ENCODE measurements around the gene MICAL2.
"Not testable (repeated sequence)": the region's sequence is repeated elsewhere in the genome, so short reads cannot be mapped to it uniquely, and the experiment has no call there.

MICAL2 gene

DNA sequence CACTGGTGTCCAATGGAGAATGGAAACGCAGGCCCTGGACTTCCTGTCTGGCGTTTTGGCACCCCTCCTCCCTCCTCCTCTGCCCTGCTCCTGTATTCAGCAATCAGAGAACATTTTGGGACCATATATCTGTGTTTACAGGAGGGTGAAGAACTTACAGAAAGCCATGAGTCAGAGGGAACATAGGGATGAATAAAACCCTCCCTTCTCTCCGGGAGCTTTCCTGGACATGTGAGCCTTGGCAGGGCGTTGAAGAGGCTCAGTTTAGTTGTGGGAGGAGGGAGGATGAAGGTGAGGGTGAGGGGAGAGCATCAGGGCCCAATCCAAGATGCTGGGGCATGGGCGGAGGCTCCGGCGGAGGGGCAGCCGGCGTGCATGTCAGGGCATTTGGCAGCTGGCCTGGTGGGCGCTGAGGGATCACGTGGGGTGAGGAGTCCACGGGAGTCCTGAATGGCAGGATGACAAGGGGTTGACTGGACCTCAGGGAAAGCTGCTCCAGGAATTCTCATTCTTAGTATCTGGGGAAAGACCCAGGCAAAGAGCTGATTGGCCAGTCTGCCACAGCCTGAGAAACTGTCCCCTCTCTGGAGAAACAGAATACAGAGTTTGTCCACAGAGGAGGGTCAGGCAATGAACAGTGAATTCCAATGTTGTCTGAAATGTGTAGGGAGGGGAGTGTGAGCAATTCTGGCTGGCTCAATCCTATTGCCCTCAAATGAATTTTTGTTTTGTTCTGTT, 28.9 kb downstream of the MICAL2 start:
- no peak for DNase-seq

GRCh38 chr11:12140186-12140793, 29.9 kb downstream of the MICAL2 start:
- no peak for DNase-seq

- no peak for DNase-seq
Observed at GRCh38 chr11:12141283-12141682, 30.9 kb downstream of the MICAL2 start.

DNA sequence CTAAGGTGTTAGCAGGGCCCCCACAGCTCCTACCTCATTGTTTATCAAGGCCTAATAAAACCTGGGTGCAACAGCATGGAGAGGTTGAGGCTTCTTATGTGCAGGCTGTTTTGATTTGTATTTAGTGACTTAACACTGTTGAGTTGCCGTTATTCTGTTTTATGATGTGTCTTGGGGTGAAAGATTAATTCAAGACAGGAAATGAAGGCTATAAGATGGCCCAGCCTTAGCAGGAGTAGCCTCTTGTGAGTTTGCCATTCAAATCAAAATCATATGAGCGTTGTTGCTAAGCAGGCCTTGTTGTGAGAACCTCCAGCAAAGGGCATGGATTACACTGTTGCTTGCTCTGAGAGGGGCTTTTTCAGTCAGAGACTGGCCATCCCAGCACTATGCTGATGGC, 31.8 kb downstream of the MICAL2 start:
- DNase-seq: no peak

GRCh38 chr11:12142909-12143308, 32.5 kb downstream of the MICAL2 start:
- no peak for DNase-seq

- DNase-seq: no peak
Observed at GRCh38 chr11:12143461-12144258, 33.3 kb downstream of the MICAL2 start.

GRCh38 chr11:12144330-12145174, 34.2 kb downstream of the MICAL2 start:
- DNase-seq: no peak

- not testable (repeated sequence) for DNase-seq
Observed at GRCh38 chr11:12146678-12147077, 36.3 kb downstream of the MICAL2 start.

- no peak for DNase-seq
Observed at GRCh38 chr11:12147827-12148226, 37.4 kb downstream of the MICAL2 start.

DNA sequence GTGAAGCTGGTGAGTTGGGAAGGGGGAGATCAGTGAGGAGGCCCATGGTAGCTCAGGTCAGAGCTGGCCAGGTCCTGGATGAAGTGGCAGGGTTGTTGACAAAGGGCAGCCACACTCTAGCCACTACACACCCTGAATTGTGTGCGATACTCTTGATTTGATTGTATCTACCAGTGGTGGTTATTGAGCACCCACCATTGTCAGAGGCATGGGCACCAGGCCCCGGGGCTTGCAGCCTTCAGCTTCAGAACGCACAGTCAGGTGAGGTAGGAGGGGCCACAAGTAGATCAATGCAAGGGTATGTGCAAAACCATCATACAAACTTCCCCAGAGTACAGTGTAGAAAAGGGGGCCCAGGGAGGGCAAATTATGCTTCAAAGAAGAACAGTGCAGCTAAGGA, 38.1 kb downstream of the MICAL2 start:
- DNase-seq: no peak

DNA sequence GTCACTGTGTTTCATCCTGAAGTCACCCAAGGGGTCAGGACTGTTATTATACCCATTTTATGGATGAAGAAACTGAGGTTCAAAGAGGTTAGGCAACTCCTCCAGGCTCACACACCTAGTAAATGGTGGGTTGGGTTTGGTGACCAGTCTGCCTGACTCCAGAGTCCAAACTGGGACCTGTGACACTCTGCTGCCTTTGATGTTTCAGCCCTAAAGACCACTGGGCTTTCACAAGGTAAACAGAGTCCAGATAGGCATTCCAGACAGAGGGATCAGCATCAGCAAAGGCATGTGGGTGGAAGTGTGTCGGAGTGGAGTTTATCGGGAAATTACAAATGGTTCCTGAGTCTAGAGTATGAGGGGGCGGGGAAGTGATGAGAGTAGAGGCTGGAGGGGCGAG, 38.5 kb downstream of the MICAL2 start:
- DNase-seq: no peak

- no peak for DNase-seq
Observed at GRCh38 chr11:12149672-12150225, 39.4 kb downstream of the MICAL2 start.

DNA sequence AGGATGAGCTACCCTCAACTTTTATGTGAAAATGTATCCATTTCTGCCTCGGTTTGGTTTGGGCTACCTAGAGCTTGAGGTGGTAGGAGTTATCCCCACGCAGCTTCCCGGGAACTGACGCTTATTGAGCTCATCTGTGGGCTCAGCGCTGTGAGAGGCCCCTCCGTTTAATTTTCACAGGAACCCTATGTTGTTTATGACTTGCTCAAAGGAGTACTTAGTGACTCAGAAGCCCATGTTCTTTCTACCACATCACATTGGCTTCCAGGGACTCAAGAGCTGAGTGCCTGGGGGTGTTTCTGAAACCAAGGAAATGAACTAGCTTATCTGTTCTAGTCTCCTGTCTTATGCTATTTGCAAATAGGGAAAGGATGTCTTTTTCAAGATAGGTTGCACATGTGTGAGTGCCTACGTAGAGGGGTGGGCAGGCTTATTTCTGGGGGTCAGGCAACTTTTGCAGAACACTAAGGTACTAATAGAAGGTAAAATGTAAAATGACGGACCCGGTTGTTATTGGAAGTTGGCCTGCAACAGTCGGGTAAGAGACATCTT, 40.5 kb downstream of the MICAL2 start:
- DNase-seq: no peak

GRCh38 chr11:12152321-12152720, 41.9 kb downstream of the MICAL2 start:
- DNase-seq: no peak

- DNase-seq: no peak
Observed at GRCh38 chr11:12154871-12155668, 44.7 kb downstream of the MICAL2 start.

DNA sequence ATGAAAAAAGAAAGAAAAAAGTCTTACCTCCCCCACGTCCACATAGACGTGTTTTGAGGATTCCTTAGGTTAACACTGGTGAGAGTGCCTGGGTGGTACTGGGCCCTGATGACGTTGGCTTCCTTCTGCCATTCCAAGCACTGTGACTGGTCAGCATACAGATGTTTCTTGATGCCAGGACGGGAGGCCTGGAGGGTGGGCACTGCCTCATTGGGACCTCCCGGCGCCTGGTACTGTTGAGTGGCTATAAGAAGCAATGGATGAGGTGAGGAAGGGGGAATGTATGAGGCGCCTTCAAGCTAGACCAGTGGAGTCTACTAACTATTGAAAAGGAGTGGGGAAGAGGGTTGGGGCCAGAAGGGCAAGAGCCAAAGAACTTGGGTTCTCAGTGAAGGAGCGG, 45.3 kb downstream of the MICAL2 start:
- DNase-seq: no peak

DNA sequence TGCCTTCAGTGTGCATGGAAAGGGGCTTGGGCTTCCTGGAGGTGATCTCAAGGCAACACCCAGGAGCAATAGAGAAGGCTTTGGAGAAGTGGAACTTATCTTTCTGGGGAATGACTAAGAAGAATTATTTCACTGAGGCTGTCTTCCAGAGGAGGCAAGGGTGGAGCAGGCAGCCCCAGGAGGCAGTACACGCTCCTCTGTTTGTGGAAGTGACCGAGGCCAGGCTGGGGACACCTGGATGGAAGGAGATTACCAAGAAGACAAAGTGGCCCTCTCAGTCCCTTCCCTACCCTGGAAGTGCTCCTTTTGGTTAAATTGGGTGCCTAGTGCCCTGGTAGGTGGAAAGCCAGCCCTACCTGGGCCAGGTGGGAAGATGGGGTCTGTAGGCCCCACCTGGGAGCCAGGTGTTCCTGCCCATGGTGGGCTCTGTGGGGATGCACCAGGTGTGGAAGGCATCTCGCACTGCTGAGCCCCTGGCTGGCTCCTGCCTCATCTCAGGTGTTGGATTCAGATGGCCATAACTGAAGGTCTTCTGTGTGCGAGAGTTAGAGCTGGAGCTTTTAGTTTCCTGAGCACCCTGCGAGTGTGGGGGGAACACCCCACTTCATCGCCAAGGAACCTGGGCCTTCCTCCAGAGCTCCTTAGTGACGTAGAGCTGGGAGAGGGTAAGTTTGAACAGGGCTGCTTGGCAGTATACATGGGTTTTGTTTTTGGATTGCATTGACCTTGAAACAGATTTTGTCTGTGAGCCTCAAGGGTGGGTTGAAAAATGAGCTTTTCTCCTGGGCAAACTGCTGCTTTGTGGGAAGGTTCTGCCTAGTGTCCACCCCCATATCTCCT, 46.1 kb downstream of the MICAL2 start:
- DNase-seq: peak; percentile 12

DNA sequence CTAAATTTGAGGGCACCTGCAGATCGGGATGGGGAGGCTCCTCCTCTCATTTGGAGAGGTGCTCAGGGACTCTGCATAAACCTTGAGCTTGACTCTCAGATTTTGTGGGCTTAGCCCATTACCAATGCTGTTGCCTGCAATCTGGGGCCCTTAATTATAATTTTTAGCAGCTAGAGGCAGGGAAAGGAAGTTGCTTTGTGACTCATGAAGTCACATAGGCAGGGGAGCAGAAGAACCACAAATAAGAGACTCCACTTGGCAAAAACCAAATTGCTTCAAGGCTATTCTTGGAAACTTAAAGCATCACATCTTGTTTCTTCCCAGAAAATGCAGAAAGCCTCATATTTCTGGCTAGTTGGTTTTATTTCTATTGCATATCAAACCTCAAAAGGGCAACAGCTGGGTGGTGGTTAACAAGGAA, 46.9 kb downstream of the MICAL2 start:
- peak; percentile 16 for DNase-seq

DNA sequence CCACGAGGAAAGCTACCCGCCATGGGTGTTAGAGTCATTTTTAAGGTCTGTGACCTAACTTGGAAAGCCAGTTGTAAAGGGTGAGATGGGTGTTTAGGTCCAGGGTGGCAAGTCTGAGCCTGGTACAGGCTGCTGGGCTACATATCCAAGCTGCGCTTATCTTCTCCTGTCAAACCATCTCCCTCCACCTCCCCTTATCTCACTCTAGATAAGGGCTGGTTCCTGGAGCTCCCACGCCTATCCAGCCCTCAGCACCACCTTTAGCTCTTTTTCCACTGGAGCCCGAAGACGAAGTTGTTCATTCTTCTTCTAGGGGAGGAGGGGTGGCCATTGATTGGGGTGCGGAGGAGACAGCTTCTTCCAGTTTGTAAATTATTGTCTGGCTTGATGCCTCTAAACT, 48.5 kb downstream of the MICAL2 start:
- peak; percentile 3 for DNase-seq

GRCh38 chr11:12159351-12160099, 49.1 kb downstream of the MICAL2 start:
- DNase-seq: peak; percentile 19
